ENCODE measurements around the gene DARS1.
"Not testable (repeated sequence)": the region's sequence is repeated elsewhere in the genome, so short reads cannot be mapped to it uniquely, and the experiment has no call there.

The DARS1 gene

GRCh38 chr2:135890835-135891234 is 94.6 kb downstream of the DARS1 start:
- Mint-ChIP-seq H3K27ac (no peak overlapping the region), H3K4me3 (no peak overlapping the region), H3K4me1 (peaks cover 0 to 4% of the 10 kb centered on the region in 2 donors), H3K27me3 (peaks cover 0 to 8% of the 10 kb centered on the region in 2 donors), H3K9me3 (peaks cover 0 to 5% of the 10 kb centered on the region in 2 donors), H3K36me3 (no peaks in the 10 kb centered on the region)
- DNase-seq (no peak), ATAC-seq (replicated peaks) (no peak)

DNA sequence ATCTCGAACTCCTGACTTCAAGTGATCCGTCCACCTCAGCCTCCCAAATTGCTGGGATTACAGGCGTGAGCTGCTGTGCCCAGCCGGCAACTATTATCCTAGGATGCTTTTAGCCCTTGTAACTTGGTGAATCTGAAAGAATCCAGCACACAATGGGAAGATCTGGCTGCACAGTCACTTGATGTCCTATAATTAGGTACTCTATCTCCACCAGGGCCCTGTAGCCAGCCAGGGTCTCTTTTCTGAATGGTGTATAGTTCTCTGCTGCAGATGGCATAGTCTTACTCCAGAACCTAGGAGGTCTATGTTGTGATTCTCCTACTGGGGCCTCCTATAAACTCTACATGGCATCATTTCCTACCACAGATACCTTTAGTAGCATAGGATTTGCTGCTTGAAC is 95.3 kb downstream of the DARS1 start:
- Mint-ChIP-seq H3K27ac (no peak overlapping the region), H3K27me3 (peaks cover 5 to 13% of the 10 kb centered on the region in 2 donors), H3K9me3 (peaks cover 0 to 5% of the 10 kb centered on the region in 2 donors), H3K36me3 (no peaks in the 10 kb centered on the region), H3K4me1 (peaks cover 0 to 4% of the 10 kb centered on the region in 2 donors), H3K4me3 (no peak overlapping the region)
- no peak for DNase-seq
- ATAC-seq (replicated peaks) = no peak

DNA sequence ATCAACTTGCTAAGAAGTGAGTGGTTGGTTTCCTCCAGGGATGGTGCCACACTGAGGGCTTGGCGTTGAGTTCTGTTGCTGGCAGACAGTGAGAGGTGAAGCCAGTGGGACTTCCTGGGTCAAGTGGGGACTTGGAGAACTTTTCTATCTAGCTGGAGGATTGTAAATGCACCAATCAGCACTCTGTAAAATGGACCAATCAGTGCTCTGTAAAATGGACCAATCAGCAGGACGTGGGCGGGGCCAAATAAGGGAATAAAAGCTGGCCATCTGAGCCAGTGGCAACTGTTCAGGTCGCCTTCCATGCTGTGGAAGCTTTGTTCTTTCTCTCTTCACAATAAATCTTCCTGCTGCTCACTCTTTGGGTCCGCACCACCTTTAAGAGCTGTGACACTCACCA is 96.8 kb downstream of the DARS1 start:
- H3K4me1 Mint-ChIP-seq; H3K9me3 Mint-ChIP-seq; ATAC-seq (replicated peaks); H3K36me3 Mint-ChIP-seq; H3K27ac Mint-ChIP-seq; DNase-seq; H3K4me3 Mint-ChIP-seq: not testable (repeated sequence)
- H3K27me3 Mint-ChIP-seq = peaks cover 6 to 14% of the 10 kb centered on the region in 2 donors

GRCh38 chr2:135885709-135886108 is 99.7 kb downstream of the DARS1 start:
- Mint-ChIP-seq H3K4me1 (peaks cover 0 to under 1% of the 10 kb centered on the region in 2 donors), H3K36me3 (no peaks in the 10 kb centered on the region), H3K27me3 (peaks cover 6 to 14% of the 10 kb centered on the region in 2 donors), H3K9me3 (peaks cover 0 to 5% of the 10 kb centered on the region in 2 donors), H3K27ac (no peak overlapping the region), H3K4me3 (no peak overlapping the region)
- no peak for ATAC-seq (replicated peaks)
- no peak for DNase-seq

DNA sequence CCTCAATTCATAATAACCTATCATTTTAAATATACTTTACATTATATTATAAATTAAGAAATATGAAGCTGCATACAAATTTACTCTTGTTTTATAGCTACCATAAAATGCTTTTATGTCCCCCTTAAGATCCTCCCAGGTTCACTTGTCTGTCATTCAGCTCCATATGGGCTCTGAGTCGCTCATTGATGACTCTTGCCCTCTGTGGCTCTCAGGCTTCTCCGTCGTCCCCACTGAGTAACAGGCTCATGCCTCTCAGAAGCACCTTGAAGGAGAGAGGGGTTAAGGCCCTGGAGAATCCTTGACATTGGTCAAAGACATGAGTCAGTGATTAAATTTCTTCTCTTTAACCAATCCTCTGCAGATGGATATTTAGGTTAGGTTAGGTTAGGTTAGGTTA is 103.0 kb downstream of the DARS1 start:
- no peak for DNase-seq
- H3K27ac Mint-ChIP-seq = no peak overlapping the region
- no peak for ATAC-seq (replicated peaks)
- peaks cover 6% of the 10 kb centered on the region in 2 donors for H3K27me3 Mint-ChIP-seq
- no peaks in the 10 kb centered on the region for H3K36me3 Mint-ChIP-seq
- H3K9me3 Mint-ChIP-seq = no peaks in the 10 kb centered on the region
- H3K4me3 Mint-ChIP-seq = no peak overlapping the region
- peaks cover 3 to 4% of the 10 kb centered on the region in 2 donors for H3K4me1 Mint-ChIP-seq

- DNase-seq, H3K9me3 Mint-ChIP-seq: not testable (repeated sequence)
- peak overlapping the region; percentile 97 for H3K27ac Mint-ChIP-seq
Observed at GRCh38 chr2:135876770-135877169, 108.7 kb downstream of the DARS1 start.

GRCh38 chr2:135876066-135876711 is 109.2 kb downstream of the DARS1 start, which contains the start of gene MCM6:
Gene MCM6 (minus strand): TSS chr2:135876443. CDS start chr2:135876365, 78 bp downstream.
- Mint-ChIP-seq H3K4me1 (peaks cover 20 to 36% of the 10 kb centered on the region in 2 donors), H3K9me3 (no peaks in the 10 kb centered on the region)
- ATAC-seq (replicated peaks) = peak; percentile 91 to 94

More at GRCh38 chr2:135876770-135877169, 108.7 kb downstream of the DARS1 start:
- not testable (repeated sequence) for H3K27me3 Mint-ChIP-seq
- Mint-ChIP-seq H3K4me1 (peaks cover 20 to 36% of the 10 kb centered on the region in 2 donors), H3K36me3 (peaks cover 13 to 31% of the 10 kb centered on the region in 2 donors), H3K4me3 (peak overlapping the region; percentile 84 to 91)
- peak in 1 of 2 donors; percentile 3 for ATAC-seq (replicated peaks)

GRCh38 chr2:135875491-135876065 is 109.8 kb downstream of the DARS1 start:
- peak; percentile 65 for DNase-seq
- H3K4me1 Mint-ChIP-seq = peaks cover 20 to 36% of the 10 kb centered on the region in 2 donors
- ATAC-seq (replicated peaks) = peak; percentile 79 to 81
- peaks cover 14 to 38% of the 10 kb centered on the region in 2 donors for H3K36me3 Mint-ChIP-seq
- H3K27me3 Mint-ChIP-seq = no peaks in the 10 kb centered on the region
- H3K4me3 Mint-ChIP-seq = peak overlapping the region; percentile 84 to 91
- H3K9me3 Mint-ChIP-seq = no peaks in the 10 kb centered on the region
- peak overlapping the region; percentile 97 for H3K27ac Mint-ChIP-seq

More at GRCh38 chr2:135876066-135876711, 109.2 kb downstream of the DARS1 start, which contains the start of gene MCM6:
- H3K36me3 Mint-ChIP-seq = peaks cover 13 to 33% of the 10 kb centered on the region in 2 donors
- peak within 1 kb of the TSS; percentile 97 for H3K27ac Mint-ChIP-seq
- H3K4me3 Mint-ChIP-seq = peak within 1 kb of the TSS; percentile 84 to 91
- H3K27me3 Mint-ChIP-seq = no peaks in the 10 kb centered on the region
- peak; percentile 98 for DNase-seq

GRCh38 chr2:135874777-135875365 is 110.6 kb downstream of the DARS1 start:
- peak overlapping the region; percentile 84 to 91 for H3K4me3 Mint-ChIP-seq
- ATAC-seq (replicated peaks) (no peak), DNase-seq (no peak)
- peaks cover 17 to 42% of the 10 kb centered on the region in 2 donors for H3K36me3 Mint-ChIP-seq
- H3K9me3 Mint-ChIP-seq = no peaks in the 10 kb centered on the region
- H3K27me3 Mint-ChIP-seq = no peaks in the 10 kb centered on the region
- peak overlapping the region; percentile 97 for H3K27ac Mint-ChIP-seq
- peaks cover 20 to 36% of the 10 kb centered on the region in 2 donors for H3K4me1 Mint-ChIP-seq

DNA sequence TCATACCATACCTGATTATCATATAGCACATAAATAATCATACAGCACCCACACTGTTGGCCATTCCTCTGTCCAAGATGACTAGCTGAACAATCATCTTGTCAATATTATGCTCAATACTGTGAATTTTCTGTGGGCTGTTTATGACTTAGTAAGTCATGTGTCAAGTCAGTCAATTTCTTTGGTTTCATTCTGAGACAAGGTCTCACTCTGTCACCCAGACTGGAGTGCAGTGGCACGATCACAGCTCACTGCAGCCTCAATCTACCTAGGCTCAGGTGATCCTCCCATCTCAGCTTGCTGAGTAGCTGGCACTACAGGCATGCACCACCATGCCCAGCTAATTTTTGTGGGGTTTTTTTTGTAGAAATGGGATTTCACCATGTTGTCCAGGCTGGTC is 114.9 kb downstream of the DARS1 start:
- no peak overlapping the region for H3K4me3 Mint-ChIP-seq
- ATAC-seq (replicated peaks) (peak in 1 of 2 donors; percentile 60), DNase-seq (no peak)
- H3K4me1 Mint-ChIP-seq = peaks cover 13 to 21% of the 10 kb centered on the region in 2 donors
- H3K36me3 Mint-ChIP-seq = peaks cover 36 to 73% of the 10 kb centered on the region in 2 donors
- H3K27me3 Mint-ChIP-seq = no peaks in the 10 kb centered on the region
- H3K27ac Mint-ChIP-seq = no peak overlapping the region
- no peaks in the 10 kb centered on the region for H3K9me3 Mint-ChIP-seq

GRCh38 chr2:135863233-135863632 is 122.2 kb downstream of the DARS1 start:
- H3K4me1 Mint-ChIP-seq = peaks cover 0 to 2% of the 10 kb centered on the region in 2 donors
- no peaks in the 10 kb centered on the region for H3K27me3 Mint-ChIP-seq
- no peak for ATAC-seq (replicated peaks)
- no peak for DNase-seq
- H3K4me3 Mint-ChIP-seq = no peak overlapping the region
- peaks cover 40 to 70% of the 10 kb centered on the region in 2 donors for H3K36me3 Mint-ChIP-seq
- no peak overlapping the region for H3K27ac Mint-ChIP-seq
- H3K9me3 Mint-ChIP-seq = no peaks in the 10 kb centered on the region

GRCh38 chr2:135862718-135863117 is 122.7 kb downstream of the DARS1 start:
- peaks cover 0 to 2% of the 10 kb centered on the region in 2 donors for H3K4me1 Mint-ChIP-seq

More at GRCh38 chr2:135862718-135863117, 122.7 kb downstream of the DARS1 start:
- Mint-ChIP-seq H3K27me3 (no peaks in the 10 kb centered on the region), H3K4me3 (no peak overlapping the region), H3K27ac (no peak overlapping the region), H3K9me3 (no peaks in the 10 kb centered on the region), H3K36me3 (peaks cover 40 to 68% of the 10 kb centered on the region in 2 donors)
- DNase-seq = no peak
- ATAC-seq (replicated peaks) = no peak

Data from stimulated activated naive B cell treated with anti-CD40 and anti-IgM and Interleukin-4, amounts not matched to agents 10 μg/mL and 1 μg/mL and 100 μg/mL, for 72 hours (primary cell).